ENCODE data around the gene NEB. TPM values are rescaled to one million over a fixed set of nuclear protein-coding genes. Genes with fewer than 3 reads are reported as not detected.
"Not testable (repeated sequence)": the region's sequence is repeated elsewhere in the genome, so short reads cannot be mapped to it uniquely, and the experiment has no call there.

The NEB gene
- total RNA-seq, 2 experiments from 2014 or later: 0.43 to 1.2 TPM

GRCh38 chr2:151708788-151709187, 25.5 kb downstream of the NEB start:
- no peak for DNase-seq
- Mint-ChIP-seq H3K4me1 (no peaks in the 10 kb centered on the region), H3K27ac (no peak overlapping the region), H3K27me3 (peaks cover 2% of the 10 kb centered on the region), H3K4me3 (no peak overlapping the region), H3K9me3 (peaks cover 5% of the 10 kb centered on the region), H3K36me3 (no peaks in the 10 kb centered on the region)
- POLR2A ChIA-PET: no interaction called here
- ATAC-seq (ENCODE audit: low read depth): no peak

GRCh38 chr2:151707857-151708256, 26.4 kb downstream of the NEB start:
- Mint-ChIP-seq H3K4me3 (no peak overlapping the region), H3K36me3 (no peaks in the 10 kb centered on the region), H3K27ac (no peak overlapping the region), H3K9me3 (peaks cover 5% of the 10 kb centered on the region), H3K27me3 (peaks cover 2% of the 10 kb centered on the region), H3K4me1 (no peaks in the 10 kb centered on the region)
- no peak for ATAC-seq (ENCODE audit: low read depth)
- POLR2A ChIA-PET: no interaction called here
- DNase-seq: no peak

GRCh38 chr2:151704480-151704961, 29.8 kb downstream of the NEB start:
- DNase-seq; H3K9me3 Mint-ChIP-seq; H3K4me3 Mint-ChIP-seq; ATAC-seq (ENCODE audit: low read depth); H3K27me3 Mint-ChIP-seq; H3K36me3 Mint-ChIP-seq; H3K4me1 Mint-ChIP-seq; POLR2A ChIA-PET; H3K27ac Mint-ChIP-seq: not testable (repeated sequence)

- H3K27ac Mint-ChIP-seq; DNase-seq; H3K9me3 Mint-ChIP-seq; POLR2A ChIA-PET; H3K36me3 Mint-ChIP-seq; H3K4me3 Mint-ChIP-seq; H3K27me3 Mint-ChIP-seq; ATAC-seq (ENCODE audit: low read depth); H3K4me1 Mint-ChIP-seq: not testable (repeated sequence)
These were observed 36.1 kb downstream of the NEB start for GRCh38 chr2:151698134-151698533.

- no peak for ATAC-seq (ENCODE audit: low read depth)
- POLR2A ChIA-PET: no interaction called here
- Mint-ChIP-seq H3K9me3 (no peaks in the 10 kb centered on the region), H3K27ac (no peak overlapping the region), H3K4me1 (no peaks in the 10 kb centered on the region), H3K36me3 (no peaks in the 10 kb centered on the region), H3K4me3 (no peak overlapping the region), H3K27me3 (no peaks in the 10 kb centered on the region)
- DNase-seq: no peak
These were observed 38.5 kb downstream of the NEB start for GRCh38 chr2:151695778-151696177.

GRCh38 chr2:151691631-151692030, 42.6 kb downstream of the NEB start:
- Mint-ChIP-seq H3K36me3 (no peaks in the 10 kb centered on the region), H3K4me3 (no peak overlapping the region), H3K9me3 (peaks cover 1% of the 10 kb centered on the region), H3K27ac (no peak overlapping the region), H3K27me3 (no peaks in the 10 kb centered on the region), H3K4me1 (no peaks in the 10 kb centered on the region)
- ATAC-seq (ENCODE audit: low read depth) (no peak), DNase-seq (no peak)
- POLR2A ChIA-PET: no interaction called here

GRCh38 chr2:151688719-151689118, 45.6 kb downstream of the NEB start:
- Mint-ChIP-seq H3K27me3 (peaks cover 2% of the 10 kb centered on the region), H3K27ac (no peak overlapping the region), H3K9me3 (peaks cover 3% of the 10 kb centered on the region), H3K4me3 (no peak overlapping the region), H3K36me3 (no peaks in the 10 kb centered on the region), H3K4me1 (no peaks in the 10 kb centered on the region)
- DNase-seq (no peak), ATAC-seq (ENCODE audit: low read depth) (no peak)
- POLR2A ChIA-PET: no interaction called here

- Mint-ChIP-seq H3K9me3 (peaks cover 2% of the 10 kb centered on the region), H3K27ac (no peak overlapping the region), H3K4me3 (no peak overlapping the region), H3K4me1 (no peaks in the 10 kb centered on the region), H3K36me3 (no peaks in the 10 kb centered on the region), H3K27me3 (peaks cover 2% of the 10 kb centered on the region)
- POLR2A ChIA-PET: interaction anchor here (0.7 kb wide), 1 partner anchor 9 kb away, joined by 3 read pairs; no protein-coding TSS in a partner anchor
- ATAC-seq (ENCODE audit: low read depth): no peak
- no peak for DNase-seq
These were observed 51.7 kb downstream of the NEB start for GRCh38 chr2:151682459-151683003.

GRCh38 chr2:151681051-151681450, 53.2 kb downstream of the NEB start:
- Mint-ChIP-seq H3K27me3 (peaks cover 9% of the 10 kb centered on the region), H3K4me1 (no peaks in the 10 kb centered on the region), H3K9me3 (peaks cover 2% of the 10 kb centered on the region), H3K4me3 (no peak overlapping the region), H3K27ac (no peak overlapping the region), H3K36me3 (no peaks in the 10 kb centered on the region)
- no peak for ATAC-seq (ENCODE audit: low read depth)
- POLR2A ChIA-PET: no interaction called here
- DNase-seq: no peak

GRCh38 chr2:151679994-151680393, 54.3 kb downstream of the NEB start:
- H3K4me1 Mint-ChIP-seq: no peaks in the 10 kb centered on the region
- peaks cover 10% of the 10 kb centered on the region for H3K27me3 Mint-ChIP-seq
- H3K9me3 Mint-ChIP-seq: peaks cover 2% of the 10 kb centered on the region
- no peak overlapping the region for H3K4me3 Mint-ChIP-seq
- POLR2A ChIA-PET: no interaction called here
- H3K36me3 Mint-ChIP-seq: no peaks in the 10 kb centered on the region
- no peak overlapping the region for H3K27ac Mint-ChIP-seq
- ATAC-seq (ENCODE audit: low read depth): no peak
- DNase-seq: no peak

- Mint-ChIP-seq H3K36me3 (no peaks in the 10 kb centered on the region), H3K27ac (no peak overlapping the region), H3K9me3 (peaks cover 1% of the 10 kb centered on the region), H3K4me1 (no peaks in the 10 kb centered on the region), H3K4me3 (no peak overlapping the region), H3K27me3 (peaks cover 10% of the 10 kb centered on the region)
- POLR2A ChIA-PET: no interaction called here
- DNase-seq (no peak), ATAC-seq (ENCODE audit: low read depth) (no peak)
These were observed 55.4 kb downstream of the NEB start for GRCh38 chr2:151678849-151679248.

- Mint-ChIP-seq H3K9me3 (no peaks in the 10 kb centered on the region), H3K36me3 (no peaks in the 10 kb centered on the region), H3K27ac (no peak overlapping the region), H3K4me3 (no peak overlapping the region), H3K4me1 (peaks cover 5% of the 10 kb centered on the region), H3K27me3 (peaks cover 10% of the 10 kb centered on the region)
- ATAC-seq (ENCODE audit: low read depth) (no peak), DNase-seq (no peak)
- POLR2A ChIA-PET: no interaction called here
These were observed 61.3 kb downstream of the NEB start for GRCh38 chr2:151673016-151673415.

- DNase-seq (no peak), ATAC-seq (ENCODE audit: low read depth) (no peak)
- Mint-ChIP-seq H3K27ac (no peak overlapping the region), H3K27me3 (peaks cover 8% of the 10 kb centered on the region), H3K4me3 (no peak overlapping the region), H3K36me3 (no peaks in the 10 kb centered on the region), H3K9me3 (no peaks in the 10 kb centered on the region), H3K4me1 (peaks cover 5% of the 10 kb centered on the region)
- POLR2A ChIA-PET: no interaction called here
These were observed 62.0 kb downstream of the NEB start for GRCh38 chr2:151672277-151672676.

- POLR2A ChIA-PET: no interaction called here
- Mint-ChIP-seq H3K9me3 (no peaks in the 10 kb centered on the region), H3K4me1 (peaks cover 5% of the 10 kb centered on the region), H3K36me3 (no peaks in the 10 kb centered on the region), H3K27ac (no peak overlapping the region), H3K27me3 (peaks cover 3% of the 10 kb centered on the region), H3K4me3 (no peak overlapping the region)
- no peak for ATAC-seq (ENCODE audit: low read depth)
- DNase-seq: no peak
These were observed 63.3 kb downstream of the NEB start for GRCh38 chr2:151670846-151671597.

All from activated naive CD8-positive, alpha-beta T cell treated with anti-CD3 and anti-CD28 coated beads, Interleukin-2, amount 10 ng/mL, durations not matched to agents 7 days and 5 days (primary cell).